HepG2 (cell line): Measurements from ENCODE around the gene UCKL1. TPM values are rescaled to one million over a fixed set of nuclear protein-coding genes. Genes with fewer than 3 reads are reported as not detected.

Experiments
- ATF7 ChIP-seq, 2 experiments: fragments of 450-650 bp in 1 of 2; sonication (generic) in 1 of 2; formaldehyde crosslinking in 1 of 2; IDR thresholded peaks; 2 replicates each; pipeline versions ENCODE4 v1.4.0 to v1.6.1; 2016 to 2020; ENCODE audit warnings: antibody characterized with exemption in 1 of 2, mild to moderate bottlenecking in 1 of 2, missing genetic modification reagents in 1 of 2
- MAF1 ChIP-seq: sonication (generic); formaldehyde crosslinking; IDR thresholded peaks from 2 replicates; pipeline ENCODE4 v1.5.0; 2020; ENCODE audit warnings: missing genetic modification reagents, borderline replicate concordance
- MLLT10 ChIP-seq: sonication (generic); formaldehyde crosslinking; IDR thresholded peaks from 2 replicates; pipeline ENCODE4 v1.4.0; 2020; ENCODE audit warnings: missing genetic modification reagents
- THAP11 ChIP-seq: IDR thresholded peaks from 2 replicates; pipeline ENCODE4 v1.6.1; 2016; ENCODE audit warnings: missing biosample characterization, missing genetic modification reagents
- TOPORS ChIP-seq: sonication (generic); formaldehyde crosslinking; IDR thresholded peaks from 2 replicates; pipeline ENCODE4 v1.8.0; 2023; ENCODE audit warnings: mild to moderate bottlenecking, missing genetic modification reagents
- YEATS4 ChIP-seq: sonication (generic); formaldehyde crosslinking; IDR thresholded peaks from 2 replicates; pipeline ENCODE4 v1.4.0; 2020; ENCODE audit warnings: missing genetic modification reagents, borderline replicate concordance
- ZBTB7B ChIP-seq: sonication (generic); formaldehyde crosslinking; IDR thresholded peaks from 2 replicates; pipeline ENCODE4 v1.4.0; 2020; ENCODE audit warnings: missing genetic modification reagents
- ZFP90 ChIP-seq: sonication (generic); formaldehyde crosslinking; IDR thresholded peaks from 2 replicates; pipeline ENCODE4 v1.8.0; 2022; ENCODE audit warnings: missing genetic modification reagents, mild to moderate bottlenecking, inconsistent platforms, borderline replicate concordance
- ZNF264 ChIP-seq: sonication (generic); formaldehyde crosslinking; IDR thresholded peaks from 2 replicates; pipeline ENCODE4 v1.4.0; 2020; ENCODE audit warnings: missing genetic modification reagents
- ZNF484 ChIP-seq: sonication (generic); formaldehyde crosslinking; IDR thresholded peaks from 2 replicates; pipeline ENCODE4 v1.5.1; 2020; ENCODE audit warnings: mild to moderate bottlenecking, low read depth, missing genetic modification reagents, borderline replicate concordance
- ZNF776 ChIP-seq: sonication (generic); formaldehyde crosslinking; IDR thresholded peaks from 2 replicates; pipeline ENCODE4 v1.4.0; 2020; ENCODE audit warnings: mild to moderate bottlenecking, missing genetic modification reagents
- polyA plus RNA-seq, 8 experiments: library from polyadenylated mRNA; depleted of rRNA in 3 of 8; stranded (reverse) in 7 of 8; unstranded in 1 of 8; fragments of >200 nt; fragmentation: Illumina TruSeq in 4 of 8; extraction: Trizol in 4 of 8; gene quantifications; 2 replicates each; pipeline versions ENCODE4 v1.2.1 to v1.2.3, GENCODE V29; 2011 to 2016; ENCODE audit warnings: low read depth in 4 of 8, missing spikeins in 1 of 8, mixed read lengths in 1 of 8; ENCODE audit not compliant: insufficient read depth in 1 of 8
- total RNA-seq, 5 experiments: library from RNA; depleted of rRNA; stranded (reverse); fragments of >200 nt; fragmentation: Illumina TruSeq; extraction: Trizol; gene quantifications; 2 replicates each; pipeline ENCODE4 v1.2.3, GENCODE V29; 2016; ENCODE audit warnings: low read depth in 1 of 5
- TF ChIP-seq, protein P1 (sequence below): sonication (generic); formaldehyde crosslinking; IDR thresholded peaks from 2 replicates; pipeline ENCODE4 v1.4.0; 2020; ENCODE audit warnings: missing genetic modification reagents
- TF ChIP-seq, protein P2 (sequence below): sonication (generic); formaldehyde crosslinking; IDR thresholded peaks from 2 replicates; pipeline ENCODE4 v1.8.0; 2022; ENCODE audit warnings: mild to moderate bottlenecking, missing genetic modification reagents
- TF ChIP-seq, protein P3 (sequence below): sonication (generic); formaldehyde crosslinking; IDR thresholded peaks from 2 replicates; pipeline ENCODE4 v1.9.0; 2021; ENCODE audit warnings: mild to moderate bottlenecking, missing genetic modification reagents
- TF ChIP-seq, protein P4 (sequence below): sonication (generic); formaldehyde crosslinking; IDR thresholded peaks from 2 replicates; pipeline ENCODE4 v1.4.0; 2020; ENCODE audit warnings: missing genetic modification reagents, mild to moderate bottlenecking, borderline replicate concordance

The UCKL1 gene
- total and polyA plus RNA-seq, 2 of the 13 experiments (the other 11 are each of a cell fraction or from before 2014, with no cell fraction given) = 50.2 to 126 TPM

DNA sequence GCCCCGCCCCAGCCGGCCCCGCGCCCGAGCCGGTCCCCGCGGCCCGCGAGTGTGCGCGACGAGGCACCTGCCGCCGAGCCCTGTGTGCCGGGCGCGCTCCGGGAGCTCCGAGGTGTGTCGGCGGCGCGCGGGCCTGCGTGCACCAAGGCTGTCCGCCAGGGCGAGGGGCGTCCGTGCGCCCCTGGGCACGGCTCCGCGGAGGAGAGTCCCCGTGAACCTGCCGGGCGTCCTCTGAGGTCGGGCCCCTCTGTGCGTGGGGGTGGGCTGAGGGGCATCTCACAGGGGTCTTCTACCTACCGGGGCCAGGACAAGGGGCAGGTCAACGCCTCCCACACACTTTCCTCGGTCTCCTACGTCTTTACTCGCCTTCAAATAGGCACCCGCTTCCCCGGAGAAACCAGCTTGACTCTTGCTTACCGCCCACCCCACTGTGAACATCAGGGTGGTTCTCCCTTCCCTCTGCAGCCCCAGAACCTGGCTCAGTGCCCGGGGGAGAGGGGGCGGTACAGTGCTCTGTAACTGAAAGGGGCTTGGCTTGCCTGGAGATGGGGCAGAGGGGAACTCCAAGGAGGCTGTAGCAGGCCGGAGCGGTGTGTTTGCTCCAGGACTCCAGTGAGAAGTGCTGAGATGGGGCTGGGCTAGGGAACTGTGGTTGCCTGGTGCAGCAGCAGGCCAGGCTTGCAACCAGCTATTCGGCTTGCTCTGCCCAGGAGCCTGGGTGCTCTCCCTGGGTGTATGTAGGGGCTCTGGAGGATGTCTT lies 23.5 kb upstream of the UCKL1 start, which contains the start of gene SAMD10 (continued):
- TF ChIP-seq ZNF776 (CRISPR knock-in tag) (peak; percentile 85; the same call in 1 of the 2 replicates), MLLT10 (CRISPR knock-in tag) (no peak), ZBTB7B (CRISPR knock-in tag) (peak; percentile 82), ATF7 (IDR thresholded peaks at IDR 0.05) (no peak), ATF7 (CRISPR knock-in tag; IDR thresholded peaks at IDR 0.05) (no peak), ZNF264 (peak; percentile 32; the same call in 1 of the 2 replicates), YEATS4 (no peak), TOPORS (CRISPR knock-in tag) (0 out of 2 replicates have a peak, but pooled peaks have one; percentile 6), ZFP90 (CRISPR knock-in tag) (0 out of 2 replicates have a peak, but pooled peaks have one; percentile 11), THAP11 (CRISPR knock-in tag) (0 out of 2 replicates have a peak, but pooled peaks have one; percentile 36), ZNF484 (CRISPR knock-in tag) (0 out of 2 replicates have a peak, but pooled peaks have one; percentile 48), MAF1 (CRISPR knock-in tag) (no peak)
- TF ChIP-seq, protein P1, sequence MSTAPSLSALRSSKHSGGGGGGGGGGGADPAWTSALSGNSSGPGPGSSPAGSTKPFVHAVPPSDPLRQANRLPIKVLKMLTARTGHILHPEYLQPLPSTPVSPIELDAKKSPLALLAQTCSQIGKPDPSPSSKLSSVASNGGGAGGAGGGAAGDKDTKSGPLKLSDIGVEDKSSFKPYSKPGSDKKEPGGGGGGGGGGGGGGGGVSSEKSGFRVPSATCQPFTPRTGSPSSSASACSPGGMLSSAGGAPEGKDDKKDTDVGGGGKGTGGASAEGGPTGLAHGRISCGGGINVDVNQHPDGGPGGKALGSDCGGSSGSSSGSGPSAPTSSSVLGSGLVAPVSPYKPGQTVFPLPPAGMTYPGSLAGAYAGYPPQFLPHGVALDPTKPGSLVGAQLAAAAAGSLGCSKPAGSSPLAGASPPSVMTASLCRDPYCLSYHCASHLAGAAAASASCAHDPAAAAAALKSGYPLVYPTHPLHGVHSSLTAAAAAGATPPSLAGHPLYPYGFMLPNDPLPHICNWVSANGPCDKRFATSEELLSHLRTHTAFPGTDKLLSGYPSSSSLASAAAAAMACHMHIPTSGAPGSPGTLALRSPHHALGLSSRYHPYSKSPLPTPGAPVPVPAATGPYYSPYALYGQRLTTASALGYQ (CRISPR knock-in tag) = 0 out of 2 replicates have a peak, but pooled peaks have one; percentile 17
- TF ChIP-seq, protein P2, sequence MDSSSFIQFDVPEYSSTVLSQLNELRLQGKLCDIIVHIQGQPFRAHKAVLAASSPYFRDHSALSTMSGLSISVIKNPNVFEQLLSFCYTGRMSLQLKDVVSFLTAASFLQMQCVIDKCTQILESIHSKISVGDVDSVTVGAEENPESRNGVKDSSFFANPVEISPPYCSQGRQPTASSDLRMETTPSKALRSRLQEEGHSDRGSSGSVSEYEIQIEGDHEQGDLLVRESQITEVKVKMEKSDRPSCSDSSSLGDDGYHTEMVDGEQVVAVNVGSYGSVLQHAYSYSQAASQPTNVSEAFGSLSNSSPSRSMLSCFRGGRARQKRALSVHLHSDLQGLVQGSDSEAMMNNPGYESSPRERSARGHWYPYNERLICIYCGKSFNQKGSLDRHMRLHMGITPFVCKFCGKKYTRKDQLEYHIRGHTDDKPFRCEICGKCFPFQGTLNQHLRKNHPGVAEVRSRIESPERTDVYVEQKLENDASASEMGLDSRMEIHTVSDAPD = no peak
- TF ChIP-seq, protein P3, sequence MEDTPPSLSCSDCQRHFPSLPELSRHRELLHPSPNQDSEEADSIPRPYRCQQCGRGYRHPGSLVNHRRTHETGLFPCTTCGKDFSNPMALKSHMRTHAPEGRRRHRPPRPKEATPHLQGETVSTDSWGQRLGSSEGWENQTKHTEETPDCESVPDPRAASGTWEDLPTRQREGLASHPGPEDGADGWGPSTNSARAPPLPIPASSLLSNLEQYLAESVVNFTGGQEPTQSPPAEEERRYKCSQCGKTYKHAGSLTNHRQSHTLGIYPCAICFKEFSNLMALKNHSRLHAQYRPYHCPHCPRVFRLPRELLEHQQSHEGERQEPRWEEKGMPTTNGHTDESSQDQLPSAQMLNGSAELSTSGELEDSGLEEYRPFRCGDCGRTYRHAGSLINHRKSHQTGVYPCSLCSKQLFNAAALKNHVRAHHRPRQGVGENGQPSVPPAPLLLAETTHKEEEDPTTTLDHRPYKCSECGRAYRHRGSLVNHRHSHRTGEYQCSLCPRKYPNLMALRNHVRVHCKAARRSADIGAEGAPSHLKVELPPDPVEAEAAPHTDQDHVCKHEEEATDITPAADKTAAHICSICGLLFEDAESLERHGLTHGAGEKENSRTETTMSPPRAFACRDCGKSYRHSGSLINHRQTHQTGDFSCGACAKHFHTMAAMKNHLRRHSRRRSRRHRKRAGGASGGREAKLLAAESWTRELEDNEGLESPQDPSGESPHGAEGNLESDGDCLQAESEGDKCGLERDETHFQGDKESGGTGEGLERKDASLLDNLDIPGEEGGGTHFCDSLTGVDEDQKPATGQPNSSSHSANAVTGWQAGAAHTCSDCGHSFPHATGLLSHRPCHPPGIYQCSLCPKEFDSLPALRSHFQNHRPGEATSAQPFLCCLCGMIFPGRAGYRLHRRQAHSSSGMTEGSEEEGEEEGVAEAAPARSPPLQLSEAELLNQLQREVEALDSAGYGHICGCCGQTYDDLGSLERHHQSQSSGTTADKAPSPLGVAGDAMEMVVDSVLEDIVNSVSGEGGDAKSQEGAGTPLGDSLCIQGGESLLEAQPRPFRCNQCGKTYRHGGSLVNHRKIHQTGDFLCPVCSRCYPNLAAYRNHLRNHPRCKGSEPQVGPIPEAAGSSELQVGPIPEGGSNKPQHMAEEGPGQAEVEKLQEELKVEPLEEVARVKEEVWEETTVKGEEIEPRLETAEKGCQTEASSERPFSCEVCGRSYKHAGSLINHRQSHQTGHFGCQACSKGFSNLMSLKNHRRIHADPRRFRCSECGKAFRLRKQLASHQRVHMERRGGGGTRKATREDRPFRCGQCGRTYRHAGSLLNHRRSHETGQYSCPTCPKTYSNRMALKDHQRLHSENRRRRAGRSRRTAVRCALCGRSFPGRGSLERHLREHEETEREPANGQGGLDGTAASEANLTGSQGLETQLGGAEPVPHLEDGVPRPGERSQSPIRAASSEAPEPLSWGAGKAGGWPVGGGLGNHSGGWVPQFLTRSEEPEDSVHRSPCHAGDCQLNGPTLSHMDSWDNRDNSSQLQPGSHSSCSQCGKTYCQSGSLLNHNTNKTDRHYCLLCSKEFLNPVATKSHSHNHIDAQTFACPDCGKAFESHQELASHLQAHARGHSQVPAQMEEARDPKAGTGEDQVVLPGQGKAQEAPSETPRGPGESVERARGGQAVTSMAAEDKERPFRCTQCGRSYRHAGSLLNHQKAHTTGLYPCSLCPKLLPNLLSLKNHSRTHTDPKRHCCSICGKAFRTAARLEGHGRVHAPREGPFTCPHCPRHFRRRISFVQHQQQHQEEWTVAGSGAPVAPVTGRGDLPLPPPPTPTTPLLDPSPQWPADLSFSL (CRISPR knock-in tag) = no peak
- TF ChIP-seq, protein P4, sequence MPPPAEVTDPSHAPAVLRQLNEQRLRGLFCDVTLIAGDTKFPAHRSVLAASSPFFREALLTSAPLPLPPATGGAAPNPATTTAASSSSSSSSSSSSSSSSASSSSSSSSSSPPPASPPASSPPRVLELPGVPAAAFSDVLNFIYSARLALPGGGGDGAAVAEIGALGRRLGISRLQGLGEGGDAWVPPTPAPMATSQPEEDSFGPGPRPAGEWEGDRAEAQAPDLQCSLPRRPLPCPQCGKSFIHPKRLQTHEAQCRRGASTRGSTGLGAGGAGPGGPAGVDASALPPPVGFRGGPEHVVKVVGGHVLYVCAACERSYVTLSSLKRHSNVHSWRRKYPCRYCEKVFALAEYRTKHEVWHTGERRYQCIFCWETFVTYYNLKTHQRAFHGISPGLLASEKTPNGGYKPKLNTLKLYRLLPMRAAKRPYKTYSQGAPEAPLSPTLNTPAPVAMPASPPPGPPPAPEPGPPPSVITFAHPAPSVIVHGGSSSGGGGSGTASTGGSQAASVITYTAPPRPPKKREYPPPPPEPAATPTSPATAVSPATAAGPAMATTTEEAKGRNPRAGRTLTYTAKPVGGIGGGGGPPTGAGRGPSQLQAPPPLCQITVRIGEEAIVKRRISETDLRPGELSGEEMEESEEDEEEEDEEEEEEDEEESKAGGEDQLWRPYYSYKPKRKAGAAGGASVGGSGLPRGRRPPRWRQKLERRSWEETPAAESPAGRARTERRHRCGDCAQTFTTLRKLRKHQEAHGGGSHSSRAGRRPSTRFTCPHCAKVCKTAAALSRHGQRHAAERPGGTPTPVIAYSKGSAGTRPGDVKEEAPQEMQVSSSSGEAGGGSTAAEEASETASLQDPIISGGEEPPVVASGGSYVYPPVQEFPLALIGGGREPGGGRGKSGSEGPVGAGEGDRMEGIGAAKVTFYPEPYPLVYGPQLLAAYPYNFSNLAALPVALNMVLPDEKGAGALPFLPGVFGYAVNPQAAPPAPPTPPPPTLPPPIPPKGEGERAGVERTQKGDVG = no peak
